ENCODE results near the gene MIOS.

DNA sequence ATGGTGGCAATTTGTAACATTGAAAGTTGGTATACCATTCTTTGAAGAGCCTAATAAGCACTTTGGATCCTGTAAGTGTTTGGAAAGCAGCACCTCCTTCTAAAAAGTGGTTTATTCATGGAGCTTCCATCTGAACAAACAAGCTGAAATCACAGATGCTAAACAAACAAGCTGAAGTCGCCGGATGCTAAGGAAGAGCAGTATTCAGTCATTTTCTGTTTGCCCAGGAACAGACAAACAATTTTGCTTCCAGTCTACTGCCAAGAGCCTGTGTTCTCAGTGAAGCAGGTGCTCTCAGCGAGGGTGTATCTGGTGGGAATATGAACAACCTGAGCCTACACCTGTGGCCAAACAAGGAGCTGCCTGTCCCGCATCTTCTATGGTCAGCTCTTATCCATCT lies 37.4 kb upstream of the MIOS start:
- TF ChIP-seq, protein P1, sequence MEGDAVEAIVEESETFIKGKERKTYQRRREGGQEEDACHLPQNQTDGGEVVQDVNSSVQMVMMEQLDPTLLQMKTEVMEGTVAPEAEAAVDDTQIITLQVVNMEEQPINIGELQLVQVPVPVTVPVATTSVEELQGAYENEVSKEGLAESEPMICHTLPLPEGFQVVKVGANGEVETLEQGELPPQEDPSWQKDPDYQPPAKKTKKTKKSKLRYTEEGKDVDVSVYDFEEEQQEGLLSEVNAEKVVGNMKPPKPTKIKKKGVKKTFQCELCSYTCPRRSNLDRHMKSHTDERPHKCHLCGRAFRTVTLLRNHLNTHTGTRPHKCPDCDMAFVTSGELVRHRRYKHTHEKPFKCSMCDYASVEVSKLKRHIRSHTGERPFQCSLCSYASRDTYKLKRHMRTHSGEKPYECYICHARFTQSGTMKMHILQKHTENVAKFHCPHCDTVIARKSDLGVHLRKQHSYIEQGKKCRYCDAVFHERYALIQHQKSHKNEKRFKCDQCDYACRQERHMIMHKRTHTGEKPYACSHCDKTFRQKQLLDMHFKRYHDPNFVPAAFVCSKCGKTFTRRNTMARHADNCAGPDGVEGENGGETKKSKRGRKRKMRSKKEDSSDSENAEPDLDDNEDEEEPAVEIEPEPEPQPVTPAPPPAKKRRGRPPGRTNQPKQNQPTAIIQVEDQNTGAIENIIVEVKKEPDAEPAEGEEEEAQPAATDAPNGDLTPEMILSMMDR (conservative IDR thresholded peaks at IDR 0.05; ENCODE audit: low read depth, low read length), result no peak
- TF ChIP-seq, protein P2, sequence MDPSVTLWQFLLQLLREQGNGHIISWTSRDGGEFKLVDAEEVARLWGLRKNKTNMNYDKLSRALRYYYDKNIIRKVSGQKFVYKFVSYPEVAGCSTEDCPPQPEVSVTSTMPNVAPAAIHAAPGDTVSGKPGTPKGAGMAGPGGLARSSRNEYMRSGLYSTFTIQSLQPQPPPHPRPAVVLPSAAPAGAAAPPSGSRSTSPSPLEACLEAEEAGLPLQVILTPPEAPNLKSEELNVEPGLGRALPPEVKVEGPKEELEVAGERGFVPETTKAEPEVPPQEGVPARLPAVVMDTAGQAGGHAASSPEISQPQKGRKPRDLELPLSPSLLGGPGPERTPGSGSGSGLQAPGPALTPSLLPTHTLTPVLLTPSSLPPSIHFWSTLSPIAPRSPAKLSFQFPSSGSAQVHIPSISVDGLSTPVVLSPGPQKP (IDR thresholded peaks at IDR 0.05; ENCODE audit: borderline replicate concordance, low read depth, low read length), result no peak
- no peak for TF ChIP-seq POLR2A (IDR thresholded peaks at IDR 0.05; ENCODE audit: low read depth, low read length)
- no peak for TF ChIP-seq RAD21 (IDR thresholded peaks at IDR 0.05; ENCODE audit: low read length)
- no peak for TF ChIP-seq CEBPB (IDR thresholded peaks at IDR 0.05; ENCODE audit: low read depth, low read length)
- no peak for TF ChIP-seq RCOR1 (IDR thresholded peaks at IDR 0.05; ENCODE audit: insufficient replicate concordance, low read length)
- TF ChIP-seq SMC3 (IDR thresholded peaks at IDR 0.05; ENCODE audit: low read depth, low read length), result no peak
- TF ChIP-seq BHLHE40 (IDR thresholded peaks at IDR 0.05; ENCODE audit: low read depth, low read length), result no peak
